Measurements from ENCODE around the gene ACSL5. TPM values are rescaled to one million over a fixed set of nuclear protein-coding genes. Genes with fewer than 3 reads are reported as not detected.

ACSL5 gene
- total RNA-seq, 1 experiment from 2014 or later, result not detected

DNA sequence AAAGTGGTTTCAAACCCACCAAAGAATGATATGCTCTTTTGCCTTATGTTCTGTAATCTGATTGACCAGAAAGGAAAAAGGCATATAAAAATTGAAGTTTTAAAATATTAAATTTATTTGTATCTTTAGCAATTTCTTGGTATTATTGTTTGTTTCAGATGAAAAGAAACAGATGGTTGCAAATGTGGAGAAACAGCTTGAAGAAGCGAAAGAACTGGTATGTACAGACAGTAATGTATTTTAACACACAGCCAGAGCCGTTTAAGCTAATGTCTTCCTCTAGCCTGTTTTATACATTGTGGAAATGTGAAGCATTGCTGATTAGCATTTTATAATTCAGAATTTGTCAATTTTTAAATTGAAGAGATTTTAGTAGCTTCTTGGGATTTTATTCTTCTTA lies 86.5 kb downstream of the ACSL5 start:
- H3K4me2 ChIP-seq (ENCODE audit: insufficient read depth, insufficient read length, low read length), result no peak overlapping the region
- no peaks in the 10 kb centered on the region for H3K9me3 ChIP-seq (ENCODE audit: control insufficient read depth, low read depth, low read length)
- H4K5ac ChIP-seq (ENCODE audit: insufficient read length, low read depth, low read length), result no peak overlapping the region
- no peak overlapping the region for H2AK5ac ChIP-seq (ENCODE audit: insufficient read length, low read length)
- H3K23ac ChIP-seq (ENCODE audit: insufficient read length, low read depth, low read length), result no peak overlapping the region
- H2BK5ac ChIP-seq (ENCODE audit: insufficient read length, low read length), result no peak overlapping the region
- H3K27ac Mint-ChIP-seq, result no peak overlapping the region
- peaks cover 3 to 6% of the 10 kb centered on the region in 2 experiments; a peak in 4 of 5 replicates for H3K9me3 Mint-ChIP-seq
- no peaks in the 10 kb centered on the region for H4K20me1 ChIP-seq (ENCODE audit: control insufficient read depth, insufficient read depth, insufficient read length)
- H3K4me3 Mint-ChIP-seq, result no peak overlapping the region
- no peaks in the 10 kb centered on the region for H3K27me3 ChIP-seq (ENCODE audit: insufficient read depth, low read length)
- peaks cover 13 to 21% (median 14%) of the 10 kb centered on the region in 3 experiments for H3K36me3 Mint-ChIP-seq (ENCODE audit: insufficient read depth in 1 of 3, low read depth in 3 of 3)
- no peak overlapping the region for H2BK12ac ChIP-seq (ENCODE audit: insufficient read length, low read depth, low read length)
- H4K8ac ChIP-seq (replicated peaks; ENCODE audit: insufficient read length, low read depth, low read length), result no peak overlapping the region
- no peak overlapping the region for H2BK120ac ChIP-seq (ENCODE audit: low read depth, low read length, poor library complexity, severe bottlenecking)
- H3K14ac ChIP-seq (ENCODE audit: insufficient read depth, low read length), result no peak overlapping the region
- no peak for TF ChIP-seq CTCF (conservative IDR thresholded peaks at IDR 0.05)
- no peaks in the 10 kb centered on the region for H3K4me1 Mint-ChIP-seq
- no CpG with 5 or more reads among the region's 2 CpGs for WGBS (ENCODE audit: extremely low coverage, insufficient read length, low lambda C conversion rate)
- no peak overlapping the region for H3T11ph ChIP-seq (ENCODE audit: low read length)
- H4K91ac ChIP-seq (ENCODE audit: insufficient read length, low read depth, low read length), result no peak overlapping the region
- no peak overlapping the region for H3K9ac ChIP-seq (ENCODE audit: extremely low read depth, insufficient read length, low read length)
- H3K4ac ChIP-seq (ENCODE audit: low read depth, low read length), result no peak overlapping the region
- no peaks in the 10 kb centered on the region for H3K79me2 ChIP-seq (ENCODE audit: insufficient read depth, low read length)
- H3K27ac ChIP-seq (ENCODE audit: insufficient read length, low read depth, low read length), result no peak overlapping the region
- no peaks in the 10 kb centered on the region for H3K79me1 ChIP-seq (ENCODE audit: insufficient read depth, low read depth, low read length, poor library complexity, severe bottlenecking)
- no peak for DNase-seq
- no peak overlapping the region for H3K18ac ChIP-seq (ENCODE audit: insufficient read length, low read depth, low read length)
- H3K56ac ChIP-seq (ENCODE audit: insufficient read length, low read depth, low read length), result no peak overlapping the region
- no peaks in the 10 kb centered on the region for H3K23me2 ChIP-seq (ENCODE audit: insufficient read length, low read depth, low read length, poor library complexity, severe bottlenecking)
- no peaks in the 10 kb centered on the region; the same call in 1 of the 2 replicates for H3K4me1 ChIP-seq (ENCODE audit: insufficient read depth, low read length)
- no peak overlapping the region for H2BK20ac ChIP-seq (ENCODE audit: low read depth, low read length, poor library complexity, severe bottlenecking)
- no peak overlapping the region for H2BK15ac ChIP-seq (ENCODE audit: low read depth, low read length)
- no peaks in the 10 kb centered on the region for H3K27me3 Mint-ChIP-seq (ENCODE audit: low read depth)
- H2AFZ ChIP-seq (ENCODE audit: low read length), result no peak overlapping the region

All from H9 (cell line).